HG02623 (cell line): ENCODE data around the gene ZNF804A.
"Not testable (repeated sequence)": the region's sequence is repeated elsewhere in the genome, so short reads cannot be mapped to it uniquely, and the experiment has no call there.

Experiments
- ATAC-seq: cut with Tn5 transposase; IDR thresholded peaks from one replicate; pipeline ENCODE4 v1.9.1; 2021; ENCODE audit warnings: moderate library complexity; ENCODE audit not compliant: unreplicated experiment

Gene ZNF804A

DNA sequence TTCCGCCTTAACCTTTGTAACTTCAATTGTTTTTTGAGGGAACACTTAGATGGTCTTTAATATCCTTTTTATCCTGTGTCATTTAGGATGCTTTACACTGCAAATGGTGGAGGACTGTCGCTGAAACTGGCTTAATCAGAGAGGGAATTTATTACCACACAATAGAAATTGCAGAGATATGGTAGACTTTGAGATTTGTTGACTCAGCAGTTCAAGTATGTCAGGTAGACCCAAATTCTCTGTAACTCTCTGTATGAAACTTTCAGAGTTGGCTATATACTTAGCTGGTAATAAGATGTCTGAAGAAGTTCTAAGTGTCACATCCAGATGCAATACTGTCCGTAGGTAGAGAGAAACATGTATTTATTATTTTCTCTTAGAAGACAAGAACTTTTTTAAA lies 100.1 kb downstream of the ZNF804A start:
- ATAC-seq: no peak

DNA sequence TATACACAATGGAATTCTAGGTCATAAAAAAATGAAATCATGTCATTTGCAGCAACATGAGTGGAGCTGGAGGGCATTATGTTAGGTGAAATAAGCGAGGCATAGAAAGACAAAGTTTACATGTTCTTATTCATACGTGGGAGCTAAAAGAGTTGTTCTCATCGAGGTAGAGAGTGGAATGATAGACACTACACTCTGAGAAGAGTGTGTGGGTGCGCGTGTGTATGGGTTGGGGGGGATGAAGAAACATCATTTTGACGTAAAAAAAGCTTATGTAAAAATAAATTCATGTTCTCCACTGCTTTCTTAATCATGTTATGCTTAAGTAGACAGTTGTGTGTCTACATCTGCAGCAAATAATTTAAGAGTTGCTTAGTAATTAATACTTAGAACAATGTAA lies 123.6 kb downstream of the ZNF804A start:
- ATAC-seq: no peak

DNA sequence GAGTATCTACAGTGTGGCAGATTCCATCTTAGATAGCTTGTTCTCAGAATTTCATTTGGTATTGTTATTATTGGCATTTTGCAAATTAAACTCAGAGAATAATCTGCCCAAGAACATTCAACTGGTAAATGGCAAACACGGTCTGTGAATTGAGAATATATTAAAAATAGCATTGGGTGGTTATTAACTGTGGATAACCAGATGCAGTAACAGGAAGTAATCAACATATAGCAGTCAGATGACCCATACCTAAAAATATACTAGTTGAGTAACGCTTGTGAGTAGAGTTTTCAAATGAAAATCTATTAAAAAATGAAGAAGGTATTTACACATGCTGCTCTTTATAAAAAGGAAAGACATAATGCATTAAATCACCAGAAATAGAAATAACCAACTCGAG lies 129.5 kb downstream of the ZNF804A start:
- no peak for ATAC-seq

- no peak for ATAC-seq
Observed at GRCh38 chr2:184728411-184728810, 130.1 kb downstream of the ZNF804A start.

- no peak for ATAC-seq
Observed at GRCh38 chr2:184729581-184729980, 131.3 kb downstream of the ZNF804A start.

- peak; percentile 80 for ATAC-seq
Observed at GRCh38 chr2:184730288-184730687, 132.0 kb downstream of the ZNF804A start.

GRCh38 chr2:184734338-184734737 lies 136.0 kb downstream of the ZNF804A start:
- no peak for ATAC-seq

GRCh38 chr2:184735611-184736010 lies 137.3 kb downstream of the ZNF804A start:
- ATAC-seq: no peak

- ATAC-seq: no peak
Observed at GRCh38 chr2:184743096-184743495, 144.8 kb downstream of the ZNF804A start.

DNA sequence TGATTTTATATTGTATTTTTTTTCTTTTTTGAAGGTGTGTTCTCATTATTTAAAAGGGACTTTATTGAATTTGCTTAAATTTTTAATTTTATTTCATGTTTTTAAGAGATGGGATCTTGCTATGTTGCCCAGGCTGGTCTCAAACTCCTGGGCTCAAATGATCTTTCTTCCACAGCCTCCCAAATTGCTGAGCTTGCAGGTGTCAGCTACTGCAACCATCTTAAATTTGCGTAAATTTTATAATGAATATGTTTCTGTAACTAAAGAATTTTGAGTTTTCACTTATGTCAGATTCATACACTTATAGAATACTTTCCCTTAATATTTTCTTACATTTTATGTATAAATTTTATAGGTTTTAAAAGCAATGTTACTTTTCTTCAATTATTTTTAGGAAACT lies 157.8 kb downstream of the ZNF804A start:
- no peak for ATAC-seq

GRCh38 chr2:184756885-184757284 lies 158.6 kb downstream of the ZNF804A start:
- ATAC-seq: no peak

GRCh38 chr2:184759557-184760255 lies 161.4 kb downstream of the ZNF804A start:
- not testable (repeated sequence) for ATAC-seq

- ATAC-seq: no peak
Observed at GRCh38 chr2:184760931-184761330, 162.6 kb downstream of the ZNF804A start.

GRCh38 chr2:184765112-184765895 lies 167.0 kb downstream of the ZNF804A start:
- no peak for ATAC-seq

GRCh38 chr2:184767059-184767458 lies 168.7 kb downstream of the ZNF804A start:
- ATAC-seq: no peak

DNA sequence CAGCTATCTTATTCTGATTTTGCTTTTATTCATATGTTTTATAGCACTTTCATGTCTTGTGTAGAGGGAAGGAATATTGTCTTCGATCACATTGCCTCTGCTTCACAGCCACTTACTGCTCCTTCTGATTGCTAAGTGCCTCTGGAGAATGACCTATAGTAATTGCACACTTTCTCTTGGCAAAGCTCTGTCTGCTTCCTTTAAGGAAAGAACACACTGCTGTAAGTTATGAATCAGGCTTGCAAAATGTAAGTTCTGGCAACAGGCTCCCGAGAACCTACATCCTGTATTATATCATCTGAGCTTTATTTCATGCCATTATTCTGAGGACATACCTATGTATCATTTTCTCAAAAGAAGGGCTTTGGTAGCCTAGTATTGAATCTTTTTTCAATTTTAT lies 170.7 kb downstream of the ZNF804A start:
- ATAC-seq: no peak

DNA sequence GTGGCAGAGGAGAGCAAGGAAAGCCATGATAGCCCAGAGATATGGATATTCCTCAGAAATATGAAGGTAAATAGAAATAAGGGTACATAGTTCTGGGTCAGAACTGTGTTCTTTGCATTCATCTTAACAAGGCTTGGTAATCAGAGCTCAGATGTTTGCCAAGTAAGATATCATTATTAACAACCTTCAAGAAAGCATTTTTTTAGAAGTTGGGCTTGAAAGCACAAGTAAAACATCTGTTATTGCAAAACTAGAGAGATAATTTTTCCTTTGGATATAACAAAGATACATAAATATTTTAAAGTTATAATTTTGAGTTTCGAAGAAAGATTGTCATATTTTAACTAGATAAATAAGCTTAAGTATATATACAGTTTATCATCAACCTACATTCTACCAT lies 171.4 kb downstream of the ZNF804A start:
- no peak for ATAC-seq

DNA sequence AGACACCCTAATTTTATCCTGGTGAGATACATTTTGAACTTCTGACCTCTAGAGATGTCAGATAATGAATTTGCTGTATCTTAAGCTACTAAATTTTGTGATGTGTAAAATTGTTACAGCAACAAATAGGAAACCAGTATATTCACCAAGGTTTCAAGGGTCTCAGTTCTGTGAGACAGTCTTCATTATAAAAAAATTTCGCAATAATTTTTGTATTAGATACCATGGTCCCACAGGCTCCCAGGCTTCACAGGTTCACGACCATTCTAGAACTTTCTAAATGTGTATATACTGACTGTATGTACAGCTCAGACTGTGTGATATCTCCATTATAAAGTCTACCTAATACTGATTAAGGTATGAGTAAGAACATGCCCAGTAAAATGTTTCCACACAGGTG lies 181.4 kb downstream of the ZNF804A start:
- no peak for ATAC-seq

- ATAC-seq: no peak
Observed at GRCh38 chr2:184780384-184780783, 182.1 kb downstream of the ZNF804A start.

GRCh38 chr2:184780944-184781343 lies 182.6 kb downstream of the ZNF804A start:
- ATAC-seq: no peak

DNA sequence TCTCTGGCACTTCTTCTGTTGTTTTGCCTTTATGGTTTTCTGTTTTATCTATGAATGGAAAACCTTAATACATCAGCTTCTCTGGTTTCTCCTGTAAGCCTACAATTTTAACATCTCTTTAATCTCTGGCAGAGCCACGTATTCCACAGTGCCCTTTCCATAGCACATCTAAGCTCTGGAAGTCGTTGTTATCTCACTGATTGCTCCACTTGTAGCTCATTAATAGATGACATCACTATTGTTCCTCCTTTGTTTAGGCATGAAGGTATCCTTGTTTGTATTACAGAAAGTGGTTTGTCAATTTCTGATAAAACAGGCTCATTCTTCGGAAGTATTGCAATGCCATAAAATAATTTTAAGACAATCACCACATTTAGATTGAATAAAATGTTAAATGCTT lies 185.2 kb downstream of the ZNF804A start:
- no peak for ATAC-seq

DNA sequence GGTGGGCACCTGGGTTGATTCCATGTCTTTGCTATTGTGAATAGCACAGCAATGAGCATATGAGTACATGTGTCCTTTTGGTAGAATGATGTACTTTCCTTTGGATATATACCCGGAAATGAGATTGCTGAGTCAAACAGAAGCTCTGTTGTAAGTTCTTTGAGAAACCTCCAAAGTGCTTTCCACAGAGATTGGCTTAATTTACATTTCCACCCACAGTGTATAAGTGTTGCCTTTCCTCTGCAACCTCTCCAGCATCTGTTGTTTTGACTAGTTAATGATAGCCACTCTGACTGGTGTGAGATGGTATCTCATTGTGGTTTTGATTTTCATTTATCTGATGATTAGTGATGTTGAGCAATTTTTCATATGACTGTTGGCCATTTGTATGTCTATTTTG lies 194.8 kb downstream of the ZNF804A start:
- no peak for ATAC-seq
